ENCODE data around the gene XRCC3.

GRCh38 chr14:103724116-103724515 lies 8.9 kb upstream of the XRCC3 start:
- TF ChIP-seq POLR2A (IDR thresholded peaks at IDR 0.05), result no peak
- TF ChIP-seq, protein P1, sequence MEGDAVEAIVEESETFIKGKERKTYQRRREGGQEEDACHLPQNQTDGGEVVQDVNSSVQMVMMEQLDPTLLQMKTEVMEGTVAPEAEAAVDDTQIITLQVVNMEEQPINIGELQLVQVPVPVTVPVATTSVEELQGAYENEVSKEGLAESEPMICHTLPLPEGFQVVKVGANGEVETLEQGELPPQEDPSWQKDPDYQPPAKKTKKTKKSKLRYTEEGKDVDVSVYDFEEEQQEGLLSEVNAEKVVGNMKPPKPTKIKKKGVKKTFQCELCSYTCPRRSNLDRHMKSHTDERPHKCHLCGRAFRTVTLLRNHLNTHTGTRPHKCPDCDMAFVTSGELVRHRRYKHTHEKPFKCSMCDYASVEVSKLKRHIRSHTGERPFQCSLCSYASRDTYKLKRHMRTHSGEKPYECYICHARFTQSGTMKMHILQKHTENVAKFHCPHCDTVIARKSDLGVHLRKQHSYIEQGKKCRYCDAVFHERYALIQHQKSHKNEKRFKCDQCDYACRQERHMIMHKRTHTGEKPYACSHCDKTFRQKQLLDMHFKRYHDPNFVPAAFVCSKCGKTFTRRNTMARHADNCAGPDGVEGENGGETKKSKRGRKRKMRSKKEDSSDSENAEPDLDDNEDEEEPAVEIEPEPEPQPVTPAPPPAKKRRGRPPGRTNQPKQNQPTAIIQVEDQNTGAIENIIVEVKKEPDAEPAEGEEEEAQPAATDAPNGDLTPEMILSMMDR (IDR thresholded peaks at IDR 0.05), result no peak

Measured in lower leg skin (tissue), 3 donors.